Endodermal cell (in vitro differentiated cells): ENCODE results near the gene COX7A1. TPM values are rescaled to one million over a fixed set of nuclear protein-coding genes. Genes with fewer than 3 reads are reported as not detected.
A peak's percentile ranks its signal among the peaks of the same experiment; 100 is the strongest.

ENCODE experiments used
- DNase-seq: peaks from one replicate; pipeline ENCODE4 v3.0.0-alpha.2; 2017
- H3K27ac ChIP-seq: 2 replicates; pipeline ENCODE4 v1.5.1; 2013; ENCODE audit warnings: mild to moderate bottlenecking, low read depth, low read length, moderate library complexity
- H3K27me3 ChIP-seq: 2 replicates; pipeline ENCODE4 v1.6.1; 2013; ENCODE audit warnings: mild to moderate bottlenecking, low read length, moderate library complexity; ENCODE audit not compliant: insufficient read depth, control insufficient read depth, poor library complexity, severe bottlenecking
- H3K36me3 ChIP-seq: 2 replicates; pipeline ENCODE4 v1.7.0; 2013; ENCODE audit warnings: mild to moderate bottlenecking, low read length, moderate library complexity; ENCODE audit not compliant: control insufficient read depth, insufficient read depth
- H3K4me1 ChIP-seq: one replicate; pipeline ENCODE4 v1.7.0; 2013; ENCODE audit warnings: low read length; ENCODE audit not compliant: control insufficient read depth, insufficient read depth
- H3K4me3 ChIP-seq: 2 replicates; pipeline ENCODE4 v1.5.1; 2013; ENCODE audit warnings: mild to moderate bottlenecking, low read length, moderate library complexity
- H3K9ac ChIP-seq: 2 replicates; pipeline ENCODE4 v1.6.1; 2013; ENCODE audit warnings: mild to moderate bottlenecking, low read length, moderate library complexity; ENCODE audit not compliant: poor library complexity, severe bottlenecking; ENCODE audit errors: extremely low read depth
- H3K9me3 ChIP-seq: 2 replicates; pipeline ENCODE4 v1.6.1; 2013; ENCODE audit warnings: mild to moderate bottlenecking, low read length, moderate library complexity; ENCODE audit not compliant: control insufficient read depth
- H3K27ac Mint-ChIP-seq: 2 replicates; pipeline ENCODE4 v1.8.0; 2020; ENCODE audit warnings: mixed read lengths
- H3K27me3 Mint-ChIP-seq: 2 replicates; pipeline ENCODE4 v1.8.0; 2021; ENCODE audit warnings: mild to moderate bottlenecking, mixed read lengths; ENCODE audit not compliant: insufficient read depth
- H3K36me3 Mint-ChIP-seq: 2 replicates; pipeline ENCODE4 v1.8.0; 2020; ENCODE audit warnings: low read depth, mixed read lengths
- H3K4me1 Mint-ChIP-seq: 2 replicates; pipeline ENCODE4 v1.8.0; 2020; ENCODE audit warnings: mixed read lengths
- H3K4me3 Mint-ChIP-seq: 2 replicates; pipeline ENCODE4 v1.8.0; 2020; ENCODE audit warnings: mild to moderate bottlenecking, moderate library complexity, mixed read lengths
- H3K9me3 Mint-ChIP-seq: 2 replicates; pipeline ENCODE4 v1.8.0; 2020; ENCODE audit warnings: mild to moderate bottlenecking, mixed read lengths
- WGBS, 2 experiments: methylation state at CpG; one replicate each; pipeline versions ENCODE4 v1.1.5 to v1.1.7; 2013; ENCODE audit warnings: missing lambda C conversion rate in 2 of 2, mixed read lengths in 1 of 2; ENCODE audit not compliant: insufficient coverage in 1 of 2, insufficient read length in 1 of 2; 5-methylcytosine and 5-hydroxymethylcytosine counted together
- total RNA-seq, 2 donors: library from RNA; stranded (reverse); fragmentation: NEBNext Ultra II Directional in 1 of 2; extraction: Animal tissue kit (Norgen Biotek cat#: 25700) in 1 of 2; gene quantifications; 2 replicates in 1 of 2; 3 replicates in 1 of 2; pipeline ENCODE4 v1.2.1, GENCODE V29; 2021
- TF ChIP-seq, protein P1 (sequence below): fragments of 200-600 bp; sonication (generic); conservative IDR thresholded peaks from 2 replicates; pipeline ENCODE4 v1.5.0; 2021; ENCODE audit warnings: antibody characterized with exemption, mild to moderate bottlenecking

COX7A1 gene
- total RNA-seq, 2 donors from 2014 or later = 1.4 to 2.4 TPM

GRCh38 chr19:36110487-36111199 lies 41.6 kb downstream of the COX7A1 start, which contains the start of gene OVOL3:
TSS of gene OVOL3 (plus strand) at chr19:36111143. CDS start at chr19:36111203, 60 bp downstream.
- Histone ChIP-seq H3K9me3 (no peaks in the 10 kb centered on the region), H3K4me1 (no peaks in the 10 kb centered on the region), H3K27me3 (no peaks in the 10 kb centered on the region), H3K9ac (no peak within 1 kb of the TSS), H3K36me3 (peaks cover 9% of the 10 kb centered on the region), H3K4me3 (no peak within 1 kb of the TSS), H3K27ac (peak within 1 kb of the TSS; percentile 21)
- DNase-seq = peak; percentile 84
- H3K4me3 Mint-ChIP-seq = no peak within 1 kb of the TSS
- H3K4me1 Mint-ChIP-seq = peaks cover 9% of the 10 kb centered on the region
- no peaks in the 10 kb centered on the region for H3K9me3 Mint-ChIP-seq
- TF ChIP-seq, protein P1, sequence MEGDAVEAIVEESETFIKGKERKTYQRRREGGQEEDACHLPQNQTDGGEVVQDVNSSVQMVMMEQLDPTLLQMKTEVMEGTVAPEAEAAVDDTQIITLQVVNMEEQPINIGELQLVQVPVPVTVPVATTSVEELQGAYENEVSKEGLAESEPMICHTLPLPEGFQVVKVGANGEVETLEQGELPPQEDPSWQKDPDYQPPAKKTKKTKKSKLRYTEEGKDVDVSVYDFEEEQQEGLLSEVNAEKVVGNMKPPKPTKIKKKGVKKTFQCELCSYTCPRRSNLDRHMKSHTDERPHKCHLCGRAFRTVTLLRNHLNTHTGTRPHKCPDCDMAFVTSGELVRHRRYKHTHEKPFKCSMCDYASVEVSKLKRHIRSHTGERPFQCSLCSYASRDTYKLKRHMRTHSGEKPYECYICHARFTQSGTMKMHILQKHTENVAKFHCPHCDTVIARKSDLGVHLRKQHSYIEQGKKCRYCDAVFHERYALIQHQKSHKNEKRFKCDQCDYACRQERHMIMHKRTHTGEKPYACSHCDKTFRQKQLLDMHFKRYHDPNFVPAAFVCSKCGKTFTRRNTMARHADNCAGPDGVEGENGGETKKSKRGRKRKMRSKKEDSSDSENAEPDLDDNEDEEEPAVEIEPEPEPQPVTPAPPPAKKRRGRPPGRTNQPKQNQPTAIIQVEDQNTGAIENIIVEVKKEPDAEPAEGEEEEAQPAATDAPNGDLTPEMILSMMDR = no peak
- peaks cover 31% of the 10 kb centered on the region for H3K36me3 Mint-ChIP-seq
- 88% methylated on average over 1 of the region's 1 CpG; no CpG with 5 or more reads in 1 of the 2 experiments for WGBS, 2 experiments
- H3K27ac Mint-ChIP-seq = no peak within 1 kb of the TSS
- H3K27me3 Mint-ChIP-seq = no peaks in the 10 kb centered on the region

DNA sequence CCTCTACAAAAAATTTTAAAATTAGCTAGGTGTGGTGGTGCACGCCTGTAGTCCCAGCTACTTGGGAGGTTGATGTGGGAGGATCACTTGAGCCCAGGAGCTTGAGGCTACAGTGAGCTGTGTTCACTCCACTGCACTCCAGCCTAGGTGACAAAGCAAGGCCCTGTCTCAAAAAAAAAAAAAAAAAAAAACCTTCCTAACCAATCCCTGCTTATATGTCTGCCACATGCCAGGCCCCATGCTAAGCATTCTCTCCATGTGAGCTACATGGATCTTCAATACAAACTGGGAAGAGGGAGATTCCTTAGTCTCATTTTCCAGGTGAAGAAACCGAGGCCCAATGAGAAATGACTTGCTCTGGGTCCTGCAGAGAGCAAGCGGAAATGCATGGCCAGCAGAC lies 43.6 kb downstream of the COX7A1 start:
- Mint-ChIP-seq H3K4me1 (peaks cover 5% of the 10 kb centered on the region), H3K36me3 (peaks cover 40% of the 10 kb centered on the region), H3K27me3 (no peaks in the 10 kb centered on the region), H3K9me3 (no peaks in the 10 kb centered on the region), H3K27ac (no peak overlapping the region), H3K4me3 (no peak overlapping the region)
- 89 to 100% methylated on average over 1 to 3 of the region's 3 CpGs for WGBS, 2 experiments
- TF ChIP-seq, protein P1 = no peak
- Histone ChIP-seq H3K9me3 (no peaks in the 10 kb centered on the region), H3K4me1 (no peaks in the 10 kb centered on the region), H3K36me3 (peaks cover 14% of the 10 kb centered on the region), H3K27me3 (no peaks in the 10 kb centered on the region), H3K4me3 (no peak overlapping the region), H3K27ac (no peak overlapping the region), H3K9ac (no peak overlapping the region)
- no peak for DNase-seq

- Histone ChIP-seq H3K4me1 (no peaks in the 10 kb centered on the region), H3K9ac (no peak overlapping the region), H3K27me3 (no peaks in the 10 kb centered on the region), H3K36me3 (peaks cover 14% of the 10 kb centered on the region), H3K27ac (no peak overlapping the region), H3K4me3 (no peak overlapping the region), H3K9me3 (no peaks in the 10 kb centered on the region)
- WGBS, 2 experiments = 93 to 94% methylated on average over 4 to 5 of the region's 5 CpGs
- Mint-ChIP-seq H3K27me3 (no peaks in the 10 kb centered on the region), H3K4me3 (no peak overlapping the region), H3K27ac (no peak overlapping the region), H3K9me3 (no peaks in the 10 kb centered on the region), H3K36me3 (peaks cover 38% of the 10 kb centered on the region), H3K4me1 (no peaks in the 10 kb centered on the region)
- DNase-seq = no peak
- TF ChIP-seq, protein P1 = no peak
Measured at GRCh38 chr19:36106991-36107390, 45.3 kb downstream of the COX7A1 start.
